SU-DHL-6 (cell line): Measurements from ENCODE around the gene MCF2L2.

Source experiments
- EZH2phosphoT487 ChIP-seq: fragments of 200-600 bp; sonication (generic), shearing (Covaris generic); conservative IDR thresholded peaks from 2 replicates; pipeline ENCODE4 v1.6.1; 2018; ENCODE audit warnings: mild to moderate bottlenecking, antibody characterized with exemption, low read length, moderate library complexity, mixed read lengths
- TF ChIP-seq, protein P1 (sequence below): fragments of 200-600 bp; sonication (generic); IDR thresholded peaks from one replicate; pipeline ENCODE4 v1.5.1; 2017; ENCODE audit warnings: antibody characterized with exemption, mild to moderate bottlenecking, low read length, moderate library complexity; ENCODE audit not compliant: insufficient read depth, poor library complexity, severe bottlenecking

DNA sequence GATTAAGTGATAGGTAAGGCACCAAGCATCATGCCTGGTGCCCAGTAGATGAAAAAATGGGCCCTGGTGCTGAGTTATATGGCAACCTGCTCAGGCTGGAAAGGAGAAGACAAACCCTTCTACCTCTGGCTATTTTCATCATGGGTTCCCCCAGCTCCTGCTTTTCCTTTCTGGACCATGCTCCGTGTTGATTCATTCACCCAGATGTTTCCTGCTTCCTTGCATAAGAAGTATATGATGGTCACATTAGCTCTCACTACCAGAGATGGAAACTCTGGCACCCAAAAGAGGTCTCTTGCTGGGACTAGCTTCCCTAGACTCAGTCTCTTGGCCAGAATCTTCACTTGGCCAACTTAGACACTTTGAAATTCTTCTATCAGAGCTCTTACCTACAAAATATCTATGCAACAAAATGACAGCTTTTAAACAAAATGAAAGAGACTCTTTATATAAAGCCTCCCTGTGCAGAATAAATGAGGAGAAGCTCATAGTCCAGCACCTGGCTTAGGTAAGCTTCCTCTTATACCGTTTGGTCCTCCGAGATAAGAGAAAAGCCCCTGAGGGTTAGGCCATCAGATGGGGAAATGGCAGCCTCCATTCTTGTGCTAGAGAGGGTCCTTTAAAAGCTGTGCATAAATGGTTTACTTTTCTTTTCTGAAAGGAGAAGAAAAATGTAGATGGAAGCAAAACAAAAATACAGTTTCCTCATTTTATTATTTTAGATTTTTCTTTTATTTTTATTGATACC, 46.8 kb upstream of the MCF2L2 start:
- TF ChIP-seq, protein P1, sequence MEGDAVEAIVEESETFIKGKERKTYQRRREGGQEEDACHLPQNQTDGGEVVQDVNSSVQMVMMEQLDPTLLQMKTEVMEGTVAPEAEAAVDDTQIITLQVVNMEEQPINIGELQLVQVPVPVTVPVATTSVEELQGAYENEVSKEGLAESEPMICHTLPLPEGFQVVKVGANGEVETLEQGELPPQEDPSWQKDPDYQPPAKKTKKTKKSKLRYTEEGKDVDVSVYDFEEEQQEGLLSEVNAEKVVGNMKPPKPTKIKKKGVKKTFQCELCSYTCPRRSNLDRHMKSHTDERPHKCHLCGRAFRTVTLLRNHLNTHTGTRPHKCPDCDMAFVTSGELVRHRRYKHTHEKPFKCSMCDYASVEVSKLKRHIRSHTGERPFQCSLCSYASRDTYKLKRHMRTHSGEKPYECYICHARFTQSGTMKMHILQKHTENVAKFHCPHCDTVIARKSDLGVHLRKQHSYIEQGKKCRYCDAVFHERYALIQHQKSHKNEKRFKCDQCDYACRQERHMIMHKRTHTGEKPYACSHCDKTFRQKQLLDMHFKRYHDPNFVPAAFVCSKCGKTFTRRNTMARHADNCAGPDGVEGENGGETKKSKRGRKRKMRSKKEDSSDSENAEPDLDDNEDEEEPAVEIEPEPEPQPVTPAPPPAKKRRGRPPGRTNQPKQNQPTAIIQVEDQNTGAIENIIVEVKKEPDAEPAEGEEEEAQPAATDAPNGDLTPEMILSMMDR = no peak
- TF ChIP-seq EZH2phosphoT487 = no peak
